ENCODE results near the gene ACTN2.
"Not testable (repeated sequence)": the region's sequence is repeated elsewhere in the genome, so short reads cannot be mapped to it uniquely, and the experiment has no call there.

Gene ACTN2

DNA sequence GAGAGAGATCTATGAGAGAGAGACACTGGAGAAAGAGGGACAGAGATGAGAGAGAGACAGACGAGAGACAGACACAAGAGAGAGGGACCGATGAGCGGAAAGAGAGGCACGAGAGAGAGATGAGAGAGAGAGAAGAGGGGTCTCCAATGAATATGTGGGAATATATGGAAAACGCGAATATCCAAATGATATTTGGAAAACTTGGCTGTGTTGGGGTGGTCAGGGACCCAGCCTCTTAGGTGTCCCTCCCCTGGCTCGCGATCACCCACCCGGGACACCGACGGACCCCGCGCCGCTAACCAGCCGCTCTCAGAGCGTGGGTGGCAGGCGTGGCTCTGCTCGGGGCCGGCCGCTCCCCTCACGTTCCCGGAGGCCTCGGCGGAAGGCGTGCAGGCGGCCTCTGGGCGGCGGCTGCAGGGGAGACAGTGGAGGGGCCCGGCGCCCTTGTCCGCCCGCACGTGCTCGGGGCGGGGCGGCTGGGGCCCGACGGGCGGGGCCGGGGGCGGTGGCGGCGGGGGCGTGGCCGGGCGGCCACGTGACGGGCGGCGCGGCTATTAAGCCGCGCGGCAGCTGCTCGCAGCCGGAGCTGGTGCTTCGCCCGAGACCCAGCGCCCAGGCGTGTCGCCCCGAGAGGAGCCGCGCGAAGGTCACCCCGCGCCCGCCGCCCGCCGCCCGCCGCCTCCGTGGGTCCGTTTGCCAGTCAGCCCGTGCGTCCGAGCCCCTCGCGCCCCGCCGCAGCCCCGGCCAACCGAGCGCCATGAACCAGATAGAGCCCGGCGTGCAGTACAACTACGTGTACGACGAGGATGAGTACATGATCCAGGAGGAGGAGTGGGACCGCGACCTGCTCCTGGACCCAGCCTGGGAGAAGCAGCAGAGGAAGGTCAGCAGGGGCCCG, at the start of gene ACTN2:
Gene ACTN2 (plus strand): TSS at position 583 of the 898 bp plus-strand sequence. CDS start 175 bp downstream, at position 758.
- peak; percentile 65 for DNase-seq

DNA sequence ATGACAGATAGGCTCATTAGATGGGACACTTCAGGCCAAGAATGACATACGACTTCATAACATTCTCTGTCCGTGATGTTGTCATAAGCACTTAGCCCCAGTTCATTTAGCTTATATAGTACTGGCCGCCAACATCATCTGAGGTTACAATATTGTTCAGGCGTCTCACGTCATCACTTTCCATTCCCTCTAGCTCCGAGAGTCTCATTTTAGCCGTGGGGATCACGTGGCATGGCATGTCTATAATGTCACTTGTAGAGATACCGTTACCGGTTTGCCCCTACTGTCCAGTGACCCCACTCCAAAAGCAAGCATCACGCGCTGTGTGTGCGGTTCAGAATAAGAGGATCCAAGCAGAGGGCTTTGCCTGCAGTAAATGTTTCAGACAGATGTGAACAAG, 47.4 kb upstream of the ACTN2 start:
- no peak for DNase-seq

DNA sequence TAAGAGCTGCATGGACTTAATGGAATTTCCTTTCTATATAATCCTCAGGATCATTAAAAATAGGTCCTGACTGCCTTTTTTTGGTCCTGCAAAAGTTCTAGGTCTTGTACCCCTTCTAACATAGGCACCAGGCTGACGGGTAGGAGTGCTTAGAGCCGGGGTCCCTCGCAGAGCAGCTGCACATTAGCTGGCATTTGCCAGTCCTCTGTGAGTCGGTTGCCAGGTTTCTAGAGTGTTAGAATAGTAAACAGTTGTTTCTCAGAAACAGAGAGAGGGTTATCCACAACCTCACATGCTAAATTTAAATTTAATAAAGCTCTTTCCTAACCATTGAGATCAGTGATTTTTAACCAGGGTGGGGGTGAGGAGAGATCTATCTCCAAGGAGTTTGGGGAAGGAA, 46.6 kb upstream of the ACTN2 start:
- DNase-seq: no peak

DNA sequence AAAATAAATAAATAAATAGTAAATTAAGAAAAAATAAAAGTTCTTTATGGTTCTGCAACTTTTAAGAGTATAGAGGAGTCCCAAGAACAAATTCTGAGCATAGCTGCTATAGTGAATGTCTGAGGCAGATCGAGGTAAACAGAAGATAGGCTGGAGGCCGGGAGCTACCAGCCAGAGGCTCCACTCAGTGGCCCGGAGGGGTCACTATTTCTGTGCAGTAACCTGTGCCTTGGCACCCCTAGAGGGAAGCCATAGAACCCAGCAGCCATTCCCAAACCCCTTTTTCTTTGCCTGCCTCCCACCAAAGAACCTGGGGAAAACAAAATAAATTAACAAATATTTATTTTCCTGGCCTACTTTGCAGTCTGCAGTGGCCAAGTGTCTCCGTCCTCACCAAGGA, 43.5 kb upstream of the ACTN2 start:
- no peak for DNase-seq

DNA sequence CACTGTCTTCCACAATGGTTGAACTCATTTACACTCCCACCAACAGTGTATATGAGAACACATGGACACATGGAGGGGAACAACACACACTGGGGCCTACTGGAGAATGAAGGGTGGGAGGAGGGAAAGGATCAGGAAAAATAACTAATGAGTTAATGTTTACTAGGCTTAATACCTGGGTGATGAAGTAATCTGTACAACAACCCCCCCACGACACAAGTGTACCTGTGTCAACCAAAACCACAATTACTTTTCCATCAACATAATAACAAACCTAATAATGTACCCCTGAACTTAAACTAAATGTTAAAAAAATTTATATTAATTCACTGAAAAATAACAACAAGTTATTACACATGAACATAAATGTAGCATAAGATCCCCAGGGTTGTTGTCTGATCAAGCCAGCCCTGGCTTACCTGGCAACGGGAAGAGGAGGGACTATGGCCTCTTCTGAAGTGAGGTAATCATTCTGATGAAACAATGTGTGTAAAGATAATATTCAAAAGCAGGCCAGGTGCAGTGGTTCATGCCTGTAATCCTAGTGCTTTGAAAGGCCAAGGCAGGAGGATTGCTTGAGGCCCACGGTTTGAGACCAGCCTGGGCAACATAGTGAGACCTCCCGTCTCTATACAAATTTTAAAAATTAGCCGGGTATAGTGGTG, 41.2 kb upstream of the ACTN2 start:
- no peak for DNase-seq

DNA sequence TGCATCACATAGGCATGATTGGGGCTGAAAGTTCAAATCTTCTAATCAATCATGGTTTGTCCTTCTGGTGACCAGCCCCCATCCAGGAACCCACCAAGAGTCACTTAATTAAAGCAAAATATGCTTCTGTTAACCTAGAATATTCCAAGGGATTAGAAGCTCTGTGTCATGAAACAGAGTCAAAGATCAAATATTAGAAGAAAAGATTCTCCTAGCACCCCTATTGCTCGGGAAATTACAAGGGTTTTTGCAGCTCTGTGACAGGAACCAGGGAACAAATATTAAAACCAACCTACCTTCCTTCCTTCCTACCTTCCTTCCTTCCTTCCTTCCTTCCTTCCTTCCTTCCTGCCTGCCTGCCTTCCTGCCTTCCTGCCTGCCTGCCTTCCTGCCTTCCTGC, 31.8 kb upstream of the ACTN2 start:
- DNase-seq: no peak

DNA sequence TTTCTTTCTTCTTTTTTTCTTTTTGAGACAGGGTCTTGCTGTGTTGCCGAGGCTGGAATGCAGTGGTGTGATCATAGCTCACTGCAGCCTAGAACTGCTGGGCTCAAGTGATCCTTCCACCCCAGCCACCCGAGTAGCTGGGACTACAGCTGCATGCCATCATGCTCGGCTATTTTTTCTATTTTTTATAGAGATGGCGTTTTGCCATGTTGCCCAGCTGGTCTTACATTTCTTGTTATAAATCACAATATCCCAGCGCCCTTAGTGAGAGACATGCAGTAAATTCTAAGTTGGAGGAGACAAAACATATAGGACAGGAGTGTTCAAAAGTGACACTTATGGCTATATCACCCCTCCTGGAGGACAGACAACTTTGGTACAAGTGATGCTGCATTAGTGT, 31.3 kb upstream of the ACTN2 start:
- DNase-seq: no peak

DNA sequence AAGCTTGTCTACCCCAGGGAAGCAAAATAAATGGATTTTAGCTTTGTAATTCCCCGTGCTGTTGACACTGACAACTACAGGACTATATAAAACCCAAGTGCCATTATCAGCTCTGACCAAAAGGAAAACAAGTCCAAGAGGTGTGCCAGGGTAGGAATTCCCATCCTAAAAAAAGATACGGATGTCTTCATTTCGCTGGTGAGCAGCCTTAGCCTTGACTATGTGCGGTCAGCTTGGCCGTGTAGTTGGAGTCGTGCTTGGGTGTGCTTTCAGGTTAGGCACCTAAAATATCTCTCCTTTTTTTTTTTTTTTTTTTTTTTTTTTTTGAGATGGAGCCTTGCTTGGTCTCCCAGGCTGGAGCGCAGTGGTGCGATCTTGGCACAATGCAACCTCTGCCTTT, 28.9 kb upstream of the ACTN2 start:
- no peak for DNase-seq

DNA sequence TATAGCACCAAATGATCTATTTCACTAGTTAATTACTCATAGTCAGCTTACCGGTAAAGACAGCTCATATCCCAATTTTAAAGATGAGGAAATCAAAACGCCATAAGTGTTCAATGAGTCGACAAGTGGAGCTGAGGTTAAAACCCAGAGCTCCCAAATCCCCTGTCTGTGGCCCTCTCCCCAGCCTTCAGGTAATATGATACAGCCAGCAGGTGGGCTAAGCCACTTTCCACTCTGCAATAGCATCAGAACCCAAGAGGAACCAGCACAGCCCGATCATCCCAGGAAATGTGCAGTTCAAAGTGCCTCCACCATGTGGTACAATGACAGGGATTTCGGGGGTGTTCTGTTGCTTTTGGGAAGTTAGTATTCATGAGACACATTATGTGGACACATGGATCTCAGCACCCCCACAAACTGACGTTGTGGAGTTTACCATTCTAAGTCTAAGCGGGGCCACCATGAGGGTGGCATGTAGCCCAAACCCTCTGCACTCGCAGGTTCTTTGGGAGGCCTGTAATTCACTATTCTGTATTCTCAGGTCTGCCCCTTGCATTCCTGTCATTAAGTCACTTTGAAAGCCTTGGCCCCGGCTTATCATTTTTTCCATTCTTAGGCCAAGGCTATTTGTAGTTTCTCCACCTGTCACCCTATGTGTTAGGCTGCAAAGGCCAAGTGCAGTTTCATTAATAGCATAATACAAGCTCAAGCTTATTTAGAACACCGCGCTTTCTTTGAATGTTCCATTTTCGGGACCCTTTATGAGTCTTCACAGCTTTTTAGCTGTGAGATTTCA, 26.3 kb upstream of the ACTN2 start:
- DNase-seq: no peak

DNA sequence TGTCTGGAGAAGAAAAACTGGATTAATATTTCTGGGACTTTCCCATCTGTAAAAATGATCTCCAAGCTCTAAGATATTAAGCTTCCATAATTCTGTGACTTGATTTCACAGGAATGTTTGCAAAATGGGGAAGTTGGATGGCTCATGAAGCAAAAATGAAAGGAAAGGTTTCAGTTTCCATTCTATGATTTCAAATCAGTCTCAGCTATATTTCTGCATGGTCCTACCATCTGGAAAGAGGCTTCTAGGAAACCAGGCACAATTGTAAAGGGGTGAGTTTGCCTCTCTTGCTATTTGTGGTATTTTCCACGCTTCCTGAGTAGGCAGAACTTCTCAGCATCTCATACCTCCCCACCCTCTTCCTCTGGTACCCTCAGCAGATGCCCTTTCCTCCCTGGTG, 22.4 kb upstream of the ACTN2 start:
- DNase-seq: no peak

DNA sequence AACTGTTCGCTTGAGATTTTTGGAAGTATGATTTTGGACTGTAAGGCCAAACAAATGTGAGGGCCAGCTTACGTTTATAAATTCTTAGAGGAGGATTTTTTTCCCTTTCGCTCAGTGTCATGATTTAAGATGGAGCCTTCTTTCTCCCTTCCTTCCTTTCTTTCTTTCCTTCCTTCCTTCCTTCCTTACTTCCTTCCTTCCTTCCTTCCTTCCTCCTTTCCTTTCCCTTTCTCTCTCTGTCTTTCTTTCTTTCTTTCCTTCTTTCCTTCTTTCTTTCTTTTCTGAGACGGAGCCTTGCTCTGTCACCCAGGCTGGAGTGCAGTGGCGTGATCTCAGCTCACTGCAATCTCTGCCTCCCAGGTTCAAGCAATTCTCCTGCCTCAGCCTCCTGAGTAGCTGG, 17.4 kb upstream of the ACTN2 start:
- not testable (repeated sequence) for DNase-seq

DNA sequence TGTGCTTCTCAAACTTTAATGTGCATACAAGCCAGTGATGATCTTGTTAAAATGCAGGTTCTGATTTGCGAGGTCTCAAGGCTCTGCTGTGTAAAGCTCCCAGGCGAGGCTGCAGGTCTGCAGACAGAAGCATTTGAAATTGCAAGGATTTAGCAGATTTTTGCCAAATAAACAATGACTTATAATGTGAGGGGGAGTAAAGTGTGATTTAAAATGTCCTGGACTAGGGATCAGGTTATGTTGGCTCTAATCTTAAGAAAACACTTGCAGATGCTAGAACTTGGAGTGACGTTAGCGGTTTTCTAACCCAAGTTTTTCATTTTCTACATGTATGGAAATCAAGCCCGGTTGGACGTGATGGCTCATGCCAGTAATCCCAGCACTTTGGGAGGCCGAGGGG, 16.2 kb upstream of the ACTN2 start:
- no peak for DNase-seq

DNA sequence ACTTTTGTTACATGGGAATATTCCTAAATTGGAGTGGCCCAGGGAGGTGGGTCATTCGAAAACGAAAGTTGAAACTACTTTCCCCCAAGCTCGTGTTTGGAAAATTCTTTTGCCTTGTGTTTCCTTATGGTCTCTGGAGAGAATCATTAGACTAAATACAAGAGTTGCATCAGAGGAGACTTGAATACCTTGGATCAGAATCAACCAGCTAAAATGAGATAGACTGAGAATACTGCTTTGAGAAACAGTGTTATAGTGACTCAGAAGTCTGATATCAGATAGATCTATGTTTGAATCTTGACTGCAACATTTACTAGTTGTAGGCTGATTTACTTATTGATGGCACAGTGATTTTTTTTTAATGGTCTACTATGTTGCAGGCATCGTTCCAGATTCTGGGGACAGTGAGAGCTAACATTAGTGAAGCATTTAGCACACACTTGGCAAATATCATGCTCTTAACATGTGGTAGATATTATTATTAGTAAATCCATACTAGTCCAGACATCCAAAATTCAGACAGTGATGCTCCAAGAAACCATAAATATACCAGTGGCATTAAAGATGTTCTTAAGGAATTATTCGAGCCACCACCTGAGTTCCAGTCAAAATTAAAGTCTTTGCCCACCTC, 12.9 kb upstream of the ACTN2 start:
- DNase-seq: no peak

DNA sequence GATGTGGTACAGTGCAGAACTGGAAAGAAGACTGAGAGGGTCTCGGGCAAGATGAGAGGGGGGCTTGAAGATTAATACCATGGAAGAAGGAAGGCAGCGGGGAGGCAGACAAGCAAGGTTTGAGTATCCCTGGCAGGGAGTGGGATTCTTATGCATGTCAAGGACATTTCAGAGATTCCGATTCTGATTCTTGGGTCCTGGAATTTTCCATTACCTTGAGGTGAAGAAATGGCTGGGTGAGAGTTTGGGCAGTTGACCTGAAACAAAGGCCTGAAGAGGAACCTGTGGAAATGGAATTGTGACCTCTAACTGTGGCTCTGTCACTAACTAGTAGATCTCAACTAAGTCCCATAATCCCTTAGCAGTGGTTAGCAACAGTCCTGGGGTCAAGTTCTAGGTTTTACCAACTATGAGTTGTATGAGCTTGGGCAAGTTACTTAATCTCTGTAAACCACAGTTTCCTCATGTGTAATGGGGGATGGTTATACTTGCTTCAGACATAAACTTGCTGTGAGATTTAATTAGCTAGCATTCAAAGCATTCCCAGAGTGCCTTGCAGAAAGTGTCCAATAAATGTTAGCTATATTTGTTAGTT, 8.6 kb upstream of the ACTN2 start:
- DNase-seq: no peak

DNA sequence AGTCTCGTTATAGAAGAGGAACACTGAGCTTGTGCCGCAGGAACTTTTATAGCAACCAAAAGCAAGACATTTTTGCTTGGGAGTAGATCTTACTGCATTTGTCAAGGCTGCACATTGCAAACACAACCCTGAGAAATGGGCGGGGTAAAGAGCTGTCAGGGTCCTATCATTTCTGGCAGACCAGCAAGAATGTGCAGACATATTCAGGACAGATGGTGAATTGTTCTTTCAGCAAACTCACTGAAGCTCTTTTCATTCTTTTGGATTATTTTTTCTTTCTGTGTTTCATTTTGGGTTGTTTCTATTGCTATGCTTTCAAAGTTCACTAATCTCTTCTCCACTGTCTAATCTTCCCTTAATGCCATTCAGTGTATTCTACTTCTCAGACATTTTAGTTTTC, 5.1 kb upstream of the ACTN2 start:
- no peak for DNase-seq

DNA sequence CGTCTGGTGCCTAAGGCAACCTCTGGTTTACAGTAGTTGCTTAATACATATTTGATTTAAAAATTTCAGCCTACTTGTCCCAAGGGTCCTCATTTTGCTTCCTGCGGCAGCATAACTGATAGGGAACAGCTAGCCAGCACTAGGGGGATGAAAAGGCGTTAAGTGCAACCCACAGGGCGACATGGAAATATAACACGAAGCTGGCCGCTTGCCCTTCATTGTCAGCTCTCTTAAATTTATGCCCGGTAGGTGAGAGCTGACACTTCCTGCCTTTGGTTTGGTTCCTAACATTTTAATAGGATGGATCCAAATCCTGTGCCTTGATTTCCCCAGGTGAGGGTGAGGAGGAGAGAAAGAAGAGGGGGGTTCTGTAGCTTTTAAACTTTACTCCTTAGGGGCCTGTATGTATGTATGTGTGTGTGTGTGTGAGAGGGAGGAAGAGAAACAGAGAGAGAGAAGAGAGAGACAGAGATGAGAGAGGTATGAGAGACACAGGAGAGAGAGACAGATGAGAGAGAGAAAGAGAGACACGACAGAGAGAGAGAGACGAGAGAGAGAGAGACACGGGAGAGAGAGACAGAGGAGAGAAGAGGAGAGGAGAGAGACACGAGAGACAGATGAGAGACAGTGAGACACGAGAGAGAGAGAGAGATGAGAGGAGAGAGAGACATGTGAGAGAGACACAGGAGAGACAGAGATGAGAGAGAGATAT, 938 bp upstream of the ACTN2 start:
- DNase-seq: no peak

DNA sequence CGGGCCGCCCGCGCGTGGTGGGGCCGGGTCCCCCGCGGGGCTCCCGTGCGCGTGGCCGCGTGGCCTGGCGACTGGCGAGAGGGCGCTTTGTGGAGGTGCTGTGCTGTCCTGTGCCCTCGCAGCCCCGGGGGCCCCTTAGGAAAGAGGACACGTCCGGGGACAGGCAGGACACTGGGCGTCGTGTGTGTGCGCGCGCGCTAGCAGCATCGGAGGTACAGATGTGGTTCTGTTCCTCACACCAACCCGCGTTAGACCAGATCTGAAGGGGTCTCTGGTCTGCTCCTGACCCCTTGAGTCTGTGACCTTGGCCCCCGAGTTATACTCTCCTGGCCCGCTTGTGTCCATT, 489 bp downstream of the ACTN2 start:
- DNase-seq: peak; percentile 18

DNA sequence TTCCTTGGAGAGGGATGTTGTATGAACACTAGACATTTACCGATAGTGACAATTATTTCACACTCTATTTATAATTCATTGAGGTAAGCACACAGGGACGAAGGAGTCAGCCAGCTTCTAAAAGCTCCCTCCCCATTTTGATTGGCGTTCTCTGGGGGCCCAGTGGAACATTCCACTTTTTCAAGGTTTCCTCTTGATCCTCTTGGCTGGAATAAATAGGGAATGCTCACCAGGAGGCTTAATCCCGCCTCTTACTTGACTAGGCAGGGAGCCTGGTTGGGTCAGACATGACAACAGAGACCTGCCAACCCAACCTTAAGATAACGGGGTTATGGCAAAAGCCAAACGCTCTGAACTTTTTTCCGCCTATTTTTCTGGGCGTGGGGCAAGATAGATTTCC, 974 bp downstream of the ACTN2 start:
- no peak for DNase-seq

DNA sequence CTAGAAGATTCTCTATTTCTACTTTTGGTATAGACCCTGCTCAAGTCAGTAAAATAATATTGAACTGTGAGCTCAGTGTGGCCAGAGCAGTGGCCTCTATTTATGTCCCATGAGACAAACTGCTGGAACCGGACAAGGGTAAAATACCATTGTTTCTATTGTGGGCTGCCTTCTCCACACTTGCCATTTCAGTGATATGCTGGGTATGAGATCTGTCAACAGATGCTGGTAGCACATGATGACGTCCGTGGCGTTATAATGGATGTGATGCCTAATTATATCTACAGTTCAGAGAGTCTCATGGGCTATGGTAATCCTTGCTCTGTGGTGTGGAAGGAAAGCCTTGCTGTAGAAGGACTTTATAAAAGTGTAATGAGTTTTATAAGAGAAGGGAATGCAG, 2.4 kb downstream of the ACTN2 start:
- no peak for DNase-seq

DNA sequence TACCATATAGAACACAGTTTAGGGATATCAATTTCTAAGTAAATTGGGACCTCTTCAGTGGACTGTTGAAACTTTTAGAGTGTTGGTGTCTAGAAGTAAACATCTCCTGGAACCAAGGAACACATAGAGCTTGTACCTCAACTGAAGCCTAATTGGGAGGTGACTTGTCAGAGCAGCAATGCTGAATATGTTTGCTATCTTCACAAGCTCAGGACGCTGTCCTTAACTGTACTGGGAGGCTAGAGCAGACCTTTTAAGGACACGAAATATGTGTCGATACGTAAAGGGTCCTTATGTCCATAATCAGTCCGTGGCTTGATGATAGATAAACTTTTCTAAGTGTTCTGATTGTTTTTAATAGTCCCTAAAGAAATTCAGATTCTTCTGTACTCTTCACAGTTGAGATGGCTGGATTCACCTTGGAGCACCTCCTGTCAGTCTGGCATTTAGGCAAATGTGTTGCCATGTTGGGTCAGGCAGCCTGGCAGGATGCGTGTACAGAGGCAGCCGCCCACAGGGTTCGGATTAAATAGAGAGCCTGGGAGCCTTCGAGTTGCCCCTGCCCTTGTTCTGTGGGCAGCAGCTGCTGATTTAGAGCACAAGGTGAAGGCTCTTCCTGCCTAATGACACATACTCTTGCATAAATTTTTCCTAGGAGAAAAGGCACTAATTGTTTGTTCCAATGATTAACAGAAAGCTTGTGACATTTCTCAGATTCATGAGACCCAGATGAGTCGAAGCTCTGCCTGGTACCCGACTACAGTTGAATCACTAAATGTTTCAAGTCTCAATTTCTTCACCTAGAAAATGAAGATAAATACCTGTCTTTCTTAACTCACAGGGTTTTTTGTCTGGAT, 3.6 kb downstream of the ACTN2 start:
- no peak for DNase-seq

DNA sequence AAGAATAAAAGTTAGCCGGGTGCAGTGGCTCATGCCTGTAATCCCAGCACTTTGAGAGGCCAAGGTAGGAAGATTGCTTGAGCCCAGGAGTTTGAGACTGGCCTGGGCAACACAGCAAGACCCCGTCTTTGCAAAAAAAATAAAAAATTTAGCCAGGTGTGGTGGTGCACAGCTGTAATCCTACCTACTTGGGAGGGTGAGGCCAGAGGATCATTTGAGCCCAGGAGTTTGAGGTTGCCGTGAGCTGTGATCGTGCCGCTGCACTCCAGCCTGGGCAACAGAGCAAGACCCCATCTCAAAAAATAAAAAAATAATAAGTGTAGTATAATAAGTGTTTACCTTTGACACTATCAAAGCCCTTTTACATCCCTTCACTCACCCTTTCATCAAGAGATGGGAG, 5.0 kb downstream of the ACTN2 start:
- DNase-seq: no peak

All from activated T-cell treated with anti-CD3 and anti-CD28 coated beads, Interleukin-2, amount 50 U/mL, for 1 hour (primary cell).